Heart left ventricle (tissue), 16 donors: Measurements from ENCODE around the gene AZIN2. TPM values are rescaled to one million over a fixed set of nuclear protein-coding genes. Genes with fewer than 3 reads are reported as not detected.

Experiments used
- ATAC-seq, 4 donors: fragments of 200-7000 bp; cut with Tn5 transposase; one replicate each; pipeline ENCODE4 v1.9.1; 2020 to 2022; ENCODE audit warnings: moderate library complexity in 4 of 4, mild to moderate bottlenecking in 3 of 4, moderate number of reproducible peaks in 1 of 4
- DNase-seq, 5 donors: peaks; one replicate each; pipeline ENCODE4 v3.0.0-alpha.2; 2020
- H3K27ac ChIP-seq, 12 donors: fragments of 200-600 bp; sonication (generic) in 4 of 12; one replicate each; pipeline versions ENCODE4 v1.5.0 to v1.8.0; 2016 to 2022; ENCODE audit warnings: mild to moderate bottlenecking in 2 of 12
- H3K27me3 ChIP-seq, 9 donors: fragments of 200-600 bp; sonication (generic) in 2 of 9; one replicate each; pipeline versions ENCODE4 v1.5.1 to v1.8.0; 2016 to 2022; ENCODE audit warnings: mild to moderate bottlenecking in 3 of 9
- H3K36me3 ChIP-seq, 9 donors: fragments of 200-600 bp; sonication (generic) in 2 of 9; one replicate each; pipeline versions ENCODE4 v1.5.0 to v1.8.0; 2018 to 2022; ENCODE audit warnings: mild to moderate bottlenecking in 2 of 9
- H3K4me1 ChIP-seq, 12 donors: fragments of 200-600 bp; sonication (generic) in 4 of 12; one replicate each; pipeline versions ENCODE4 v1.5.0 to v1.8.0; 2016 to 2022; ENCODE audit warnings: mild to moderate bottlenecking in 3 of 12
- H3K4me3 ChIP-seq, 12 donors: fragments of 200-600 bp; sonication (generic) in 4 of 12; one replicate each; pipeline versions ENCODE4 v1.5.0 to v1.8.0; 2017 to 2022; ENCODE audit warnings: mild to moderate bottlenecking in 9 of 12, moderate library complexity in 4 of 12
- H3K9me3 ChIP-seq, 12 donors: fragments of 200-600 bp; sonication (generic) in 4 of 12; one replicate each; pipeline versions ENCODE4 v1.5.0 to v1.8.0; 2016 to 2022; ENCODE audit warnings: mild to moderate bottlenecking in 1 of 12
- CTCF ChIP-seq, 12 donors: fragments of 200-600 bp; sonication (generic) in 4 of 12; IDR thresholded peaks; one replicate each; pipeline versions ENCODE4 v1.5.0 to v1.8.0; 2018 to 2022; ENCODE audit warnings: antibody characterized with exemption in 12 of 12, mild to moderate bottlenecking in 5 of 12
- POLR2A ChIP-seq, 2 donors: fragments of 450-650 bp; IDR thresholded peaks; one replicate each; pipeline ENCODE4 v1.6.1; 2017; ENCODE audit warnings: antibody characterized with exemption in 2 of 2, mild to moderate bottlenecking in 2 of 2, moderate library complexity in 2 of 2
- WGBS, 4 donors: extraction: QIAGEN DNeasy Blood & Tissue Kit in 2 of 4; methylation state at CpG; one replicate each; pipeline versions ENCODE4 v1.1.5 to v1.1.7; 2013 to 2018; 5-methylcytosine and 5-hydroxymethylcytosine counted together
- intact Hi-C, 10 donors: fragments of 100-400 bp; cut with DNase I; formaldehyde crosslinking; loops; one replicate each; pipeline versions ENCODE4 v1.11.1 to v1.14.2; 2022
- polyA plus RNA-seq, 2 donors: library from polyadenylated mRNA; stranded (reverse); fragments of 200-250 nt; gene quantifications; one replicate each; pipeline ENCODE4 v1.2.3, GENCODE V29; 2013
- total RNA-seq, 9 donors: library from RNA; depleted of rRNA in 2 of 9; stranded (reverse); fragments of >200 nt in 2 of 9; fragmentation: NEBNext Ultra II Directional in 3 of 9; extraction: Animal tissue kit (Norgen Biotek cat#: 25700) in 3 of 9; gene quantifications; one replicate each; pipeline versions ENCODE4 v1.1.0 to v1.2.4, GENCODE V29; 2016 to 2023
- donor health status: ischemic (EF 13 %, LVEDD 7.1; RV severe dilation, severe dysfunction).
- donor health status: healthy with polysubstance abuse.
- donor health status: DM: no; HTN: yes; CAD: no.
- donor health status: DM: no; HTN: no; CAD: no.
- donor health status: ischemic (EF 25% LVEDD 6.9; RV normal size, moderate dysfunction).
- donor health status: ischemic (EF 25% LVEDD 5.7; RV mildly dilated, moderate dysfunction).
- donor health status: healthy.
- donor health status: DM: yes; HTN: yes; CAD: no.
- donor health status: ischemic (EF 35%, LVEDD 5.7; RV mildly dilated, moderate dysfunction).
- donor health status: nonischemic (EF 11% LVEDD 7.7; RV severe dilation, severe dysfunction).
- donor health status: DM: yes; HTN: yes; CAD: no.
- donor health status: PGD.
- donor health status: ischemic (EF 29% LVEDD 5.4; RV normal size, mild dysfunction).
- donor health status: nonischemic (EF 23%, LVEDD 6.1; RV moderate dilation, normal function).

Gene AZIN2
- total and polyA plus RNA-seq, 11 donors = 1.3 to 5.4 (median 3.1) TPM

- Histone ChIP-seq H3K4me3 (no peak overlapping the region), H3K27me3 (no peaks in the 10 kb centered on the region), H3K27ac (peak overlapping the region in 1 of 12 donors; percentile 35), H3K9me3 (peaks cover 0 to 3% (median 0%) of the 10 kb centered on the region in 12 donors), H3K4me1 (peaks cover 0 to 41% (median 17%) of the 10 kb centered on the region in 12 donors), H3K36me3 (peaks cover 0 to 10% (median 0%) of the 10 kb centered on the region in 9 donors)
- ATAC-seq (no peak), DNase-seq (no peak)
- 85 to 97% (median 93%) methylated on average over 4 of the region's 4 CpGs for WGBS, 4 donors
- intact Hi-C loops = no loop called here
- TF ChIP-seq POLR2A (IDR thresholded peaks at IDR 0.05) = no peak
- TF ChIP-seq CTCF (IDR thresholded peaks at IDR 0.05) = no peak
Measured at GRCh38 chr1:33167650-33168447, 86.9 kb downstream of the AZIN2 start.

- intact Hi-C loops = no loop called here
- H3K27me3 ChIP-seq = no peaks in the 10 kb centered on the region
- no peak for TF ChIP-seq POLR2A (IDR thresholded peaks at IDR 0.05)
- TF ChIP-seq CTCF (IDR thresholded peaks at IDR 0.05) = no peak
- peak overlapping the region in 3 of 12 donors; percentile 24 to 35 (median 31) for H3K27ac ChIP-seq
- H3K36me3 ChIP-seq = peaks cover 0 to 10% (median 0%) of the 10 kb centered on the region in 9 donors
- peaks cover 0 to 36% (median 17%) of the 10 kb centered on the region in 12 donors for H3K4me1 ChIP-seq
- DNase-seq = no peak
- H3K4me3 ChIP-seq = no peak overlapping the region
- WGBS, 4 donors = 67 to 76% (median 75%) methylated on average over 11 of the region's 11 CpGs
- peak in 1 of 4 donors; percentile 25 for ATAC-seq
- peaks cover 0 to 3% (median 0%) of the 10 kb centered on the region in 12 donors for H3K9me3 ChIP-seq
Measured at GRCh38 chr1:33168556-33169289, 87.8 kb downstream of the AZIN2 start.

GRCh38 chr1:33169290-33170055, 88.5 kb downstream of the AZIN2 start:
- DNase-seq (no peak), ATAC-seq (peak; percentile 9 to 39 (median 18))
- Histone ChIP-seq H3K27me3 (no peaks in the 10 kb centered on the region), H3K4me1 (peaks cover 0 to 31% (median 17%) of the 10 kb centered on the region in 12 donors), H3K36me3 (peaks cover 0 to 8% (median 0%) of the 10 kb centered on the region in 9 donors), H3K4me3 (no peak overlapping the region), H3K9me3 (peaks cover 0 to 3% (median 0%) of the 10 kb centered on the region in 12 donors), H3K27ac (peak overlapping the region in 2 of 12 donors; percentile 31 to 35)
- TF ChIP-seq CTCF (IDR thresholded peaks at IDR 0.05) = no peak
- no peak for TF ChIP-seq POLR2A (IDR thresholded peaks at IDR 0.05)
- intact Hi-C loops = loop anchor here in 1 of 10 donors (2.0 kb wide), 1 partner anchor 17 kb away; no protein-coding TSS in a partner anchor
- WGBS, 4 donors = 65 to 71% (median 69%) methylated on average over 11 of the region's 11 CpGs

Other genes starting within 250 kb of the AZIN2 start
- gene FNDC5, start 210.2 kb upstream of the AZIN2 start, total RNA-seq = 100 to 1,000 TPM in 1 of 9 donors, 10 to 100 TPM in 8; 43.7 to 134 (median 59.7) TPM
- gene FNDC5, start 210.2 kb upstream of the AZIN2 start, polyA plus RNA-seq = 10 to 100 TPM; 18.2 to 75.3 TPM
- gene HPCA, start 194.7 kb upstream of the AZIN2 start, total RNA-seq = under 1 TPM in 1 of 9 donors, not detected in 8; 0.29 TPM
- gene HPCA, start 194.7 kb upstream of the AZIN2 start, polyA plus RNA-seq = not detected
- gene TMEM54, start 179.8 kb upstream of the AZIN2 start, total RNA-seq = 10 to 100 TPM in 3 of 9 donors, 1 to 10 TPM in 6; 7.5 to 15.9 (median 9.3) TPM
- gene TMEM54, start 179.8 kb upstream of the AZIN2 start, polyA plus RNA-seq = 10 to 100 TPM in 1 of 2 donors, 1 to 10 TPM in 1; 5.6 to 12.5 TPM
- 10 to 100 TPM in 8 of 9 donors, 1 to 10 TPM in 1; 10.0 to 42.5 (median 15.2) TPM for gene RNF19B, start 116.3 kb upstream of the AZIN2 start, total RNA-seq
- gene RNF19B, start 116.3 kb upstream of the AZIN2 start, polyA plus RNA-seq = 10 to 100 TPM in 1 of 2 donors, 1 to 10 TPM in 1; 1.5 to 15.2 TPM
- gene AK2, start 44.3 kb upstream of the AZIN2 start, total RNA-seq = 100 to 1,000 TPM; 101 to 189 (median 120) TPM
- 100 to 1,000 TPM; 153 to 292 TPM for gene AK2, start 44.3 kb upstream of the AZIN2 start, polyA plus RNA-seq
- gene TRIM62, start 100.9 kb downstream of the AZIN2 start, total RNA-seq = 1 to 10 TPM; 1.9 to 6.1 (median 3.3) TPM
- gene TRIM62, start 100.9 kb downstream of the AZIN2 start, polyA plus RNA-seq = 1 to 10 TPM; 1.8 to 3.8 TPM
- gene ZNF362, start 175.3 kb downstream of the AZIN2 start, total RNA-seq = 10 to 100 TPM; 24.9 to 39.7 (median 33.3) TPM
- 10 to 100 TPM; 11.1 to 18.8 TPM for gene ZNF362, start 175.3 kb downstream of the AZIN2 start, polyA plus RNA-seq
- gene A3GALT2, start 239.9 kb downstream of the AZIN2 start, total RNA-seq = under 1 TPM in 1 of 9 donors, not detected in 8; 0.40 TPM
- not detected for gene A3GALT2, start 239.9 kb downstream of the AZIN2 start, polyA plus RNA-seq